ENCODE results near the gene TSPAN6. TPM values are rescaled to one million over a fixed set of nuclear protein-coding genes. Genes with fewer than 3 reads are reported as not detected.

The TSPAN6 gene
- 69.7 and 71.4 TPM in 2 replicates for total RNA-seq
- long read RNA-seq, transcript TSPAN6-201 (8 exons, 2,206 nt), result major isoform, 300 of 338 reads
- long read RNA-seq, partial matches to known transcripts, result 6 of 338 reads
- long read RNA-seq, other reads (novel, unspliced or antisense), result 32 of 338 reads

DNA sequence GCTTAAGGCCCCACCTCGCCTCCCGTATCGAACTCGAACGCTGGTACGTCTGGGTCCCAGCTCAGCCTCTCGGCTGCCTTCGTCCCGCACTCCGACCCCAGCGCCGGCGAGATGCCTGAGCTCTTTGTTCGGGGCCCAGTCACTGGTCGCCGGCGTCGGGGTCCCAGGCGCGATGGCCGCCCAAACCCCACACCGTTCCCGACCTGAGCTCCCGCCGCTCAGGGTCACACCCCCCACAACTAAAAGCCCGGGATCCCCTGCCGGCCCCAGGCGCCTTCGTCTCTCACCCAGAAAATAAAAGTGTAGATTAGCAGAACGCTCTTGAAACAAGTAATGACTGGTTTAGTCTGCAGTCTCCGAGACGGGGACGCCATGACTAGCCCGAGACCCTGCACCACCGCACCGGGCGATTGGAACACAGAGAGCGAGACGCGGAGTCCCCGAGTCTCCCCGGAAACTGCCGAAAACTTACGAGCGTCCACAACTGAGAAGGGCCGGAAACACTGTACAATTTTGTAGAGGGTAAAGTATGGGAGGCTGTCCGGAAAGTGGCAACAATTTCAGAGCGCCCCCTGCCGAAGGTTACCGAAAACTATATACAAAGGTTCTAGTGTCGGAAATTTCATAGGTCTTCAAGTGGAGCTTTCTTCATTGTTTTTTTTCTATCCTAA, at the start of gene TSPAN6:
TSS of gene TSPAN6 (minus strand) at position 486 of the 671 bp plus-strand sequence. CDS start at position 374, 112 bp downstream.
- peak within 1 kb of the TSS; percentile 93 for H3K4me3 Mint-ChIP-seq
- H3K27ac Mint-ChIP-seq (ENCODE audit: unreplicated experiment), result peak within 1 kb of the TSS; percentile 96
- H3K36me3 Mint-ChIP-seq (ENCODE audit: low read depth), result peaks cover 7% of the 10 kb centered on the region
- H3K9me3 Mint-ChIP-seq, result peaks cover 4% of the 10 kb centered on the region
- peaks cover 21% of the 10 kb centered on the region for H3K4me1 Mint-ChIP-seq
- TF ChIP-seq, protein P1, sequence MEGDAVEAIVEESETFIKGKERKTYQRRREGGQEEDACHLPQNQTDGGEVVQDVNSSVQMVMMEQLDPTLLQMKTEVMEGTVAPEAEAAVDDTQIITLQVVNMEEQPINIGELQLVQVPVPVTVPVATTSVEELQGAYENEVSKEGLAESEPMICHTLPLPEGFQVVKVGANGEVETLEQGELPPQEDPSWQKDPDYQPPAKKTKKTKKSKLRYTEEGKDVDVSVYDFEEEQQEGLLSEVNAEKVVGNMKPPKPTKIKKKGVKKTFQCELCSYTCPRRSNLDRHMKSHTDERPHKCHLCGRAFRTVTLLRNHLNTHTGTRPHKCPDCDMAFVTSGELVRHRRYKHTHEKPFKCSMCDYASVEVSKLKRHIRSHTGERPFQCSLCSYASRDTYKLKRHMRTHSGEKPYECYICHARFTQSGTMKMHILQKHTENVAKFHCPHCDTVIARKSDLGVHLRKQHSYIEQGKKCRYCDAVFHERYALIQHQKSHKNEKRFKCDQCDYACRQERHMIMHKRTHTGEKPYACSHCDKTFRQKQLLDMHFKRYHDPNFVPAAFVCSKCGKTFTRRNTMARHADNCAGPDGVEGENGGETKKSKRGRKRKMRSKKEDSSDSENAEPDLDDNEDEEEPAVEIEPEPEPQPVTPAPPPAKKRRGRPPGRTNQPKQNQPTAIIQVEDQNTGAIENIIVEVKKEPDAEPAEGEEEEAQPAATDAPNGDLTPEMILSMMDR (conservative IDR thresholded peaks at IDR 0.05), result peak; percentile 74
- no peaks in the 10 kb centered on the region for H3K27me3 Mint-ChIP-seq (ENCODE audit: low read depth)
- peak; percentile 77 for DNase-seq (ENCODE audit: low read depth, low spot score)

DNA sequence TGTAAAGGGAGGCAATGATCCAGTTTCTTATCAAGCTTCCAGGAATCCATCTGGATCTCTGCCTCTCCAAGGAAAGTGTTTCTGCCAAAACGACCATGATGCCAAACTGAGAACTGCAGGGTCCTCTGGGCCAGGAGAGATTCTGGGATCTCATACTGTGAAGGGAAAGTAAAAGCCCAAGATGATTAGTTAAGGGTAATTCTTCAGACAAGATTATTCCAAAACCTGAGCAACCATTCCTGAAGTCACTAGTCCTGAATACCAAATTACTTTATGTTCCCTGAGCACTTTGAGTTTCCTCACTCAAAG, 49.3 kb upstream of the TSPAN6 start:
- DNase-seq (ENCODE audit: low read depth, low spot score), result no peak
- Mint-ChIP-seq H3K9me3 (no peaks in the 10 kb centered on the region), H3K27me3 (ENCODE audit: low read depth) (no peaks in the 10 kb centered on the region), H3K4me1 (no peaks in the 10 kb centered on the region), H3K36me3 (ENCODE audit: low read depth) (no peaks in the 10 kb centered on the region), H3K27ac (ENCODE audit: unreplicated experiment) (no peak overlapping the region), H3K4me3 (no peak overlapping the region)
- TF ChIP-seq, protein P1 (conservative IDR thresholded peaks at IDR 0.05), result no peak

GRCh38 chrX:100685284-100685996, 48.8 kb upstream of the TSPAN6 start:
- Mint-ChIP-seq H3K36me3 (ENCODE audit: low read depth) (no peaks in the 10 kb centered on the region), H3K27ac (ENCODE audit: unreplicated experiment) (no peak overlapping the region), H3K9me3 (no peaks in the 10 kb centered on the region), H3K27me3 (ENCODE audit: low read depth) (no peaks in the 10 kb centered on the region), H3K4me1 (no peaks in the 10 kb centered on the region), H3K4me3 (no peak overlapping the region)
- TF ChIP-seq, protein P1 (conservative IDR thresholded peaks at IDR 0.05), result peak; percentile 88
- DNase-seq (ENCODE audit: low read depth, low spot score), result peak; percentile 67

DNA sequence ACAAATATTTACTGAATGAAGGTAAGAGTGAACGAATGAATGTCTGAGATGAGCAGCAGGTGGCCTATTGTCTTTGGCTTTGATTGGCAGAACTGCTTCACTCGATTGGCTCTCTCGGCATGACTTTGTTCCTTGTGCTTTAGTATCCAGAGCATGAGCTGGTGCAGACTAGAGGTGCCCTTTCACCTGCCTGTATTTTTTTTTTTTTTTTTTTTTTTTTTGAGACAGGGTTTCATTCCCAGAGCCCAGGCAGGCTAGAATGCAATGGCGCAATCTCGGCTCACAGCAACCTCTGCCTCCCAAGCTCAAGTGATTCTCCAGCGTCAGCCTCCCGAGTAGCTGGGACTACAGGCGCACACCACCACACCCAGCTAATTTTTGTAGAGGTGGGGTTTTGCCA, 46.3 kb upstream of the TSPAN6 start:
- DNase-seq (ENCODE audit: low read depth, low spot score), result no peak
- TF ChIP-seq, protein P1 (conservative IDR thresholded peaks at IDR 0.05), result no peak
- Mint-ChIP-seq H3K36me3 (ENCODE audit: low read depth) (no peaks in the 10 kb centered on the region), H3K4me3 (no peak overlapping the region), H3K4me1 (no peaks in the 10 kb centered on the region), H3K9me3 (no peaks in the 10 kb centered on the region), H3K27me3 (ENCODE audit: low read depth) (no peaks in the 10 kb centered on the region), H3K27ac (ENCODE audit: unreplicated experiment) (no peak overlapping the region)

DNA sequence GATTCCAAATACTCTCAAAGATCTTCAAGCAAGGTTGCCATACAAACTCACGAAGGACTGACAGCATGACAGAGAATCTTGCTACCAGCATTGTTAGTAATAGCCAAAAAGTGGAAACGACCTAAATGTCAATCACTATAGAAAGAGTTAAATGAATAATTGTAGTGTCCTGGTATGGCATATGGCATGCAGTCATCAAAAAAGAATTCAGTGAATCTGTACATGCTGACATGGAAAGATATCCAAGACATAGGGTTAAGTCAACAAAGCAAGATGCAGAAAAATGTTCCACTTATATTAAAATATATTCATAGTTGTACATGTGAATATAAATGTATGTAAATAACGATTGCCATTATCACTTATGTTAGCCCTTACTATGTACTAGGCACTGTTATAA, 45.0 kb upstream of the TSPAN6 start:
- no peaks in the 10 kb centered on the region for H3K27me3 Mint-ChIP-seq (ENCODE audit: low read depth)
- H3K36me3 Mint-ChIP-seq (ENCODE audit: low read depth), result peaks cover 2% of the 10 kb centered on the region
- no peaks in the 10 kb centered on the region for H3K4me1 Mint-ChIP-seq
- DNase-seq (ENCODE audit: low read depth, low spot score), result no peak
- TF ChIP-seq, protein P1 (conservative IDR thresholded peaks at IDR 0.05), result no peak
- no peak overlapping the region for H3K27ac Mint-ChIP-seq (ENCODE audit: unreplicated experiment)
- H3K4me3 Mint-ChIP-seq, result no peak overlapping the region
- no peaks in the 10 kb centered on the region for H3K9me3 Mint-ChIP-seq
